AG04449 (cell line): ENCODE results near the gene HIVEP3.

Experiments
- CTCF ChIA-PET: fragments of 350-600 bp; formaldehyde crosslinking; extraction: SDS; loops from one replicate; lab custom pipeline; 2021; ENCODE audit warnings: antibody characterized with exemption; lab: Yijun Ruan, JAX
- POLR2A ChIA-PET: fragments of 400-600, 350-600 bp; formaldehyde crosslinking; extraction: SDS; loops from one replicate; lab custom pipeline; 2020; ENCODE audit warnings: antibody characterized with exemption, inconsistent platforms; lab: Yijun Ruan, JAX
- DNase-seq: peaks from one replicate; pipeline ENCODE4 v3.0.0-alpha.2; 2010; ENCODE audit warnings: low read depth, low spot score
- H3K4me3 ChIP-seq: 2 replicates; pipeline ENCODE4 v1.5.1; 2011; ENCODE audit warnings: low read depth, mild to moderate bottlenecking, control low read depth, low read length
- TF ChIP-seq, protein P1 (sequence below): IDR thresholded peaks from one replicate; pipeline ENCODE4 v1.5.1; 2011; ENCODE audit warnings: mild to moderate bottlenecking, moderate library complexity, low read length, control low read depth, inconsistent platforms; ENCODE audit not compliant: insufficient read depth; ENCODE audit errors: missing control alignments

HIVEP3 gene

DNA sequence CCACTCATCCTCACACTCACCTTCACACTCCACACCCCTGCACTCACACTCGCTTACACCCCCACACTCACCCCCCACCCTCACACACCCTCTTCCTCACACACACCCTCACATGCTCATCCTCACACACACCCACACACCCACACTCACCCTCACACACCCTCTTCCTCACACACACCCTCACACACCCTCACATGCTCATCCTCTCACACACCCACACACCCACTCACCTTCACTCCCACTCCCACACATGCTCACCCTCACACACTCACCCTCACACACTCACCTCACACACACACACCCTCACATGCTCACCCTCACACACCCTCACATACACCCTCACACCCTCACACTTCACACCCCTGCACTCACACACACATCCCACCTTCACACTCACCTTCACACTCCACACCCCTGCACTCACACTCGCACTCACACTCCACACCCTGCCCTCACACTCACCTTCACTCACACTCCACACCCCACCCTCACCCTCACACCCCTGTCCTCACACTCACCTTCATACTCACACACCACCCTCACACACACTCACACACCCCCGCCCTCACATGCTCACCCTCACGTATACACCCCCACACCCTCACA is 391.7 kb downstream of the HIVEP3 start:
- TF ChIP-seq, protein P1, sequence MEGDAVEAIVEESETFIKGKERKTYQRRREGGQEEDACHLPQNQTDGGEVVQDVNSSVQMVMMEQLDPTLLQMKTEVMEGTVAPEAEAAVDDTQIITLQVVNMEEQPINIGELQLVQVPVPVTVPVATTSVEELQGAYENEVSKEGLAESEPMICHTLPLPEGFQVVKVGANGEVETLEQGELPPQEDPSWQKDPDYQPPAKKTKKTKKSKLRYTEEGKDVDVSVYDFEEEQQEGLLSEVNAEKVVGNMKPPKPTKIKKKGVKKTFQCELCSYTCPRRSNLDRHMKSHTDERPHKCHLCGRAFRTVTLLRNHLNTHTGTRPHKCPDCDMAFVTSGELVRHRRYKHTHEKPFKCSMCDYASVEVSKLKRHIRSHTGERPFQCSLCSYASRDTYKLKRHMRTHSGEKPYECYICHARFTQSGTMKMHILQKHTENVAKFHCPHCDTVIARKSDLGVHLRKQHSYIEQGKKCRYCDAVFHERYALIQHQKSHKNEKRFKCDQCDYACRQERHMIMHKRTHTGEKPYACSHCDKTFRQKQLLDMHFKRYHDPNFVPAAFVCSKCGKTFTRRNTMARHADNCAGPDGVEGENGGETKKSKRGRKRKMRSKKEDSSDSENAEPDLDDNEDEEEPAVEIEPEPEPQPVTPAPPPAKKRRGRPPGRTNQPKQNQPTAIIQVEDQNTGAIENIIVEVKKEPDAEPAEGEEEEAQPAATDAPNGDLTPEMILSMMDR, result no peak
- POLR2A ChIA-PET, result no interaction called here
- CTCF ChIA-PET, result interaction anchor here (1.0 kb wide), 1 partner anchor 11 kb away, joined by 3 read pairs; no protein-coding TSS in a partner anchor

DNA sequence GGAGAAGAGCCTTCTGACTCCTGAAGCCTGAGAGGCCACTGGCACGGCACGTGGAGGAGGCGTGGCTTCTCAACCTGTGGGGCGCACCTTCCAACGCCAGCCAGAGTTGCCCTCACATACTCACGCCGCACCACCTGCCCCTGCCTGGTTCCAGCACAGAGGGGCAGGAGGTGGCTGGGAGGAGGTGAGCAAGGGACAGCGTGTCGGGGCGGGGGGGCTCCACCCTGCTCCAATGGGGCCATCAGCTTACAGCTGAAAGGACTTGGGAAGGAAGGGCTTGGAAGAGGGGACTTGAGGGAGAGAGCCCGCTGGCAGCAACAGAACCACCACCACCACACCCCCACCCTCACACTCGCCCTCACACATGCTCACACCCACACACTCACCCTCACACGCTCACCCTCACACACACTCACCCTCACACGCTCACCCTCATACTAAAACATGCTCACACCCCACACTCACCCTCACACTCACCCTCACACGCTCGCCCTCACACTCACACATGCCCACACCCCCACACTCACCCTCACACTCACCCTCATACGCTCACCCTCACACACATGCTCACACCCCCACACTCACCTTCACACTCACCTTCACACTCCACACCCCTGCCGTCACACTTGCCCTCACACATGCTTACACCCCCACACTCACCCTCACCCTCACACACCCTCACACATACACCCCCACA is 392.7 kb downstream of the HIVEP3 start:
- POLR2A ChIA-PET, result no interaction called here
- CTCF ChIA-PET, result interaction anchor here (0.9 to 1.5 kb wide), 3 partner anchors 9 to 13 kb away, joined by 3 to 10 read pairs (median 5); no protein-coding TSS in a partner anchor
- H3K4me3 ChIP-seq, result no peak overlapping the region
- DNase-seq, result no peak
- TF ChIP-seq, protein P1, result no peak

More for the DNA sequence above, 391.7 kb downstream of the HIVEP3 start:
- H3K4me3 ChIP-seq, result no peak overlapping the region
- DNase-seq, result no peak

DNA sequence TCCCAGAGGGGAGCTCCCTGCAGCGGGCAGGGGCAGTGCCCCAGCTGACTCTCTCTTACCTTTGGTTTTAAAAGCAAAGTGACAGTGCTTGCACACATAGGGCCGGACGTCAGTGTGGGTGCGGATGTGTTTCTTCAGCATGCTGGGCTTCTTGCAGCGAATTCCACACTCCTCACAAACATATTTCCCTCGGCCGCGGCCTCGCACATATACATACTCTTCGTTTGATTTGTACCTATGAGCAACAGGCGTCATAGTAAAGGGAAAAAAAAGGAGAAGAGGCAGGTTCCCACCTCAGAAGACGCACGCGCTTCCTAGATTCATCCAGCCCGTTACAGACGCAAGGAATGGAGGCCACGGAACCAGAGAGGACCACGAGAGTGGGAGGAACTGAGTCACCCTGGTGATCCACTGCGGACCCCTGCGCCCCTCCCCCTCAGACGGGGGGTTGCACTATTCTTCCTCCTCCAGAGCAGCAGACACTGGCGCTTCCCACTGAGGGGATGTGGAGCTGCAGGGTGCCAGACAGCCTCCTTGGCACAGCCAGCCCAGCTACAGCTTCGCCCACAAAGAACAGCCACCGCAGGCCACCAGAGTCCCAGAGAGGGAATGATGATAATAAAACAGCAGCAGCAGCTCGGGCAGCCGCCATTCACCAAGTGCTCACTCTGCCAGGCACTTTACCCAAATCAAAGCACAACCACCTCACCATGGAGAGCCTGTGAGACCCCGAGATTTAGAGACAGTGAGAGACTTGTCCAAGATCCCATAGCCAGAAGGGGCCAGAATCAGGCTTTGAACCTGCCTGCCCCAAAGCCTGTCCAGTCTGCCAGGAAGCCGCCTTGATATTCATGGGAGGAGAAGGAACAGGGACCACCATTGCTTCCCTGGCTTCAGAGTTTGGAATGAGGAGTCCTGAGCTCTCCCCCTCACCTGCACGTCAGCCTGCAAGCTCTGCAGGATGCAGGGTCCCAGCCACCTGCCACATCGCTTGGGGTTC is 393.7 kb downstream of the HIVEP3 start:
- TF ChIP-seq, protein P1, result no peak
- no peak overlapping the region for H3K4me3 ChIP-seq
- CTCF ChIA-PET, result interaction anchor here (0.9 to 1.5 kb wide), 3 partner anchors 8 to 12 kb away, joined by 5 to 10 read pairs (median 6); no protein-coding TSS in a partner anchor
- no peak for DNase-seq
- POLR2A ChIA-PET, result no interaction called here

DNA sequence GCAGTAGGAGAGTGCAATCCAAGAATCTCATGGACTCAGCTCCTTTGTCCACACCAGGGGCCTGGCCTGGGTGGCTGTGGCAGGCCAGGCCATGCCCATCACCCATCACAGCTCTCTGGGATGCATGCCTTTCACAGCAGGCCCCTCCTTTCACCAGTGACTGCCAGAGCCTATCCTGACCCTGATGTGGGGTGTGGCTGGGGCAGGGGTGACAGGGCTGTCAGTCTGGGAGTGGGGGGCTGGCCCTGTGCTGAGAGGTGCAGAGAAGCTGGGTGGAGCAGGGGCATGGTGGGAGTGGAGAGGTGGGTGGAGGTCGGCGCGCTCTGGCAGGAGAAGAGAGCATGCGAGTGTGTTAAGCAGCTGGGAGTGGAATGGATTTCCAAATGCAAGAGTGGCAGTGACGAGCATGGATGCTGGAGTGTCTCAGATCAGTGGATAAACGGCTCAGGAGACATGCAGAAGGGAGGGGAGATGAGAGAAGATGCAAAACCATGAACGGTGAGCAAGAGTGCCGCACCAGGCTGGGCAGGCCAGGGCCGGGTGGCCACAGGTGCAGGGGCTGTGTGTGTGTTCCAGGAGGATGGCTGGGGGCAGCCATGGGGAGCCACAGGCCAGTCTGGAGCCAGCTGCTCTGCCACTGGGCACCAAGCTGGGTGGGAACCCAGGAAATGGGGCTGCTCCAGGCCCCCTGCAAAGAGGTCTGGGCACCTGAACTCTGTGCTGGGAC is 394.6 kb downstream of the HIVEP3 start:
- no peak overlapping the region for H3K4me3 ChIP-seq
- CTCF ChIA-PET, result interaction anchor here (1.0 to 2.4 kb wide), 3 partner anchors 8 to 11 kb away, joined by 5 to 10 read pairs (median 6); no protein-coding TSS in a partner anchor
- TF ChIP-seq, protein P1, result no peak
- no peak for DNase-seq
- POLR2A ChIA-PET, result no interaction called here

DNA sequence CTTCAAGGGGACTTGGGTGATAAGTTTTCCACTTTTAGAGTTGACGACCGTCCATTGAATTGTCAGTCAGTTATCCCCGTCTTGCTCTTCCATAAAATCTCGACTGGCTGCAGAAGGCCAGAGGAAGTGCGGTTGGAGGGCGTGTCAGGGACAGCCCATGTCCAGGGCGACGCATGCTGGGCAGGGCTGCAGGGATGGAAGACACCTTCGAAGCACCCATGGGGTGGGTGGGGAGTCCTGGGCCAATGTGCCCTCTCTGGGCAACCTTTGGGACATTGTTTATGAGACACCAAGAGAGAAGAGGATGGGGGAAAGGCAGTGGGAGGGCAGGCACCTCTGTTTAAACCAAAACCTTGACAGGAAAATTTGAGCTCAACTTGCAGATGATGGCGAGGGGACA is 395.7 kb downstream of the HIVEP3 start:
- TF ChIP-seq, protein P1, result no peak
- ChIA-PET CTCF (interaction anchor here (0.6 to 2.4 kb wide), 2 partner anchors 10 to 25 kb away, joined by 3 to 10 read pairs; no protein-coding TSS in a partner anchor), POLR2A (no interaction called here)
- H3K4me3 ChIP-seq, result no peak overlapping the region
- no peak for DNase-seq
